CD14-positive monocyte (primary cell): Measurements from ENCODE around the gene HHIPL2. TPM values are rescaled to one million over a fixed set of nuclear protein-coding genes. Genes with fewer than 3 reads are reported as not detected.

ENCODE experiments used
- DNase-seq, 3 donors: peaks; one replicate each; pipeline ENCODE4 v3.0.0-alpha.2; 2011 to 2022
- H2AFZ ChIP-seq: 2 replicates; pipeline ENCODE4 v1.6.0; 2012; ENCODE audit warnings: mild to moderate bottlenecking, low read depth, low read length, inconsistent platforms; ENCODE audit not compliant: insufficient read depth, poor library complexity, severe bottlenecking
- H3K27ac ChIP-seq, 2 donors: 1 replicate in 1 of 2; 2 replicates in 1 of 2; pipeline ENCODE4 v1.5.1; 2012 to 2013; ENCODE audit warnings: low read length in 2 of 2, control low read depth in 1 of 2, inconsistent platforms in 1 of 2, low read depth in 1 of 2, mild to moderate bottlenecking in 1 of 2
- H3K27me3 ChIP-seq, 2 donors: one replicate each; pipeline versions ENCODE4 v1.6.0 to v1.6.1; 2011 to 2013; ENCODE audit warnings: low read length in 2 of 2; ENCODE audit not compliant: control insufficient read depth in 2 of 2, insufficient read depth in 2 of 2
- H3K36me3 ChIP-seq, 2 donors: replicated peaks in 1 of 2; 1 replicate in 1 of 2; 2 replicates in 1 of 2; pipeline versions ENCODE4 v1.5.1 to v1.6.1; 2012 to 2013; ENCODE audit warnings: low read length in 2 of 2, control low read depth in 1 of 2, inconsistent platforms in 1 of 2, mild to moderate bottlenecking in 1 of 2; ENCODE audit not compliant: insufficient read depth in 2 of 2, control insufficient read depth in 1 of 2
- H3K4me1 ChIP-seq, 2 donors: 1 replicate in 1 of 2; 2 replicates in 1 of 2; pipeline versions ENCODE4 v1.5.1 to v1.6.1; 2012 to 2013; ENCODE audit warnings: low read length in 2 of 2, control low read depth in 1 of 2, inconsistent platforms in 1 of 2, mild to moderate bottlenecking in 1 of 2, moderate library complexity in 1 of 2; ENCODE audit not compliant: insufficient read depth in 2 of 2, control insufficient read depth in 1 of 2
- H3K4me2 ChIP-seq: replicated peaks from 2 replicates; pipeline ENCODE3; 2012; ENCODE audit warnings: low read length, moderate library complexity, mild to moderate bottlenecking; ENCODE audit not compliant: poor library complexity, severe bottlenecking; ENCODE audit errors: extremely low read depth
- H3K4me3 ChIP-seq, 3 experiments: fragments of 200-600 bp in 1 of 3; sonication (generic) in 1 of 3; replicated peaks in 1 of 3; 1 replicate in 2 of 3; 2 replicates in 1 of 3; pipeline ENCODE4 v1.5.1; 2011 to 2013; ENCODE audit warnings: low read length in 3 of 3, mild to moderate bottlenecking in 3 of 3, control low read depth in 2 of 3, low read depth in 2 of 3, inconsistent platforms in 1 of 3, moderate library complexity in 1 of 3
- H3K79me2 ChIP-seq: 2 replicates; pipeline ENCODE4 v1.6.0; 2012; ENCODE audit warnings: mild to moderate bottlenecking, control low read depth, inconsistent platforms, low read length, moderate library complexity; ENCODE audit not compliant: insufficient read depth
- H3K9ac ChIP-seq: 2 replicates; pipeline ENCODE4 v1.6.0; 2017; ENCODE audit warnings: low read length, mild to moderate bottlenecking; ENCODE audit not compliant: insufficient read depth, poor library complexity, severe bottlenecking
- H3K9me3 ChIP-seq, 2 donors: replicated peaks in 1 of 2; 1 replicate in 1 of 2; 2 replicates in 1 of 2; pipeline versions ENCODE4 v1.5.1 to v1.6.1; 2012 to 2013; ENCODE audit warnings: low read length in 2 of 2, control low read depth in 1 of 2; ENCODE audit not compliant: control insufficient read depth in 1 of 2, insufficient read depth in 1 of 2
- H4K20me1 ChIP-seq: 2 replicates; pipeline ENCODE4 v1.6.0; 2012; ENCODE audit warnings: mild to moderate bottlenecking, low read length, control low read depth, moderate library complexity; ENCODE audit not compliant: insufficient read depth
- H3K27ac Mint-ChIP-seq, 7 donors: one replicate each; pipeline ENCODE4 v1.8.0; 2020; ENCODE audit warnings: mild to moderate bottlenecking in 7 of 7, mixed read lengths in 7 of 7, moderate library complexity in 6 of 7, inconsistent platforms in 2 of 7
- H3K27me3 Mint-ChIP-seq, 3 donors: one replicate each; pipeline ENCODE4 v1.8.0; 2021 to 2022; ENCODE audit warnings: low read depth in 3 of 3, mild to moderate bottlenecking in 3 of 3, mixed read lengths in 3 of 3, moderate library complexity in 3 of 3, inconsistent platforms in 1 of 3
- H3K36me3 Mint-ChIP-seq, 2 donors: one replicate each; pipeline ENCODE4 v1.8.0; 2020; ENCODE audit warnings: mixed read lengths in 2 of 2, inconsistent platforms in 1 of 2, mild to moderate bottlenecking in 1 of 2
- H3K4me1 Mint-ChIP-seq: one replicate; pipeline ENCODE4 v1.8.0; 2020; ENCODE audit warnings: mild to moderate bottlenecking, mixed read lengths
- H3K4me3 Mint-ChIP-seq, 2 donors: one replicate each; pipeline ENCODE4 v1.8.0; 2020; ENCODE audit warnings: mild to moderate bottlenecking in 2 of 2, mixed read lengths in 2 of 2, moderate library complexity in 1 of 2
- H3K9me3 Mint-ChIP-seq, 7 donors: one replicate each; pipeline ENCODE4 v1.8.0; 2020 to 2022; ENCODE audit warnings: mixed read lengths in 7 of 7, mild to moderate bottlenecking in 6 of 7, moderate library complexity in 6 of 7, inconsistent platforms in 2 of 7
- WGBS: methylation state at CpG from one replicate; pipeline ENCODE4 v1.1.5; 2013; ENCODE audit warnings: missing lambda C conversion rate; ENCODE audit not compliant: insufficient coverage; 5-methylcytosine and 5-hydroxymethylcytosine counted together
- intact Hi-C, 2 donors: fragments of 100-400 bp; cut with micrococcal nuclease; formaldehyde crosslinking; loops; one replicate each; pipeline versions ENCODE4 v1.15.0 to v1.15.1; 2023
- polyA minus RNA-seq: library from RNA; depleted of rRNA, polyadenylated mRNA; stranded (reverse); fragments of >200 nt; gene quantifications from 2 replicates; pipeline ENCODE4 v1.2.3, GENCODE V29; 2012
- polyA plus RNA-seq, 3 donors: library from polyadenylated mRNA; depleted of rRNA in 1 of 3; unstranded in 2 of 3; stranded (reverse) in 1 of 3; fragments of 300-500 nt in 2 of 3; fragments of >200 nt in 1 of 3; fragmentation: Illumina TruSeq in 2 of 3; gene quantifications; 1 replicate in 2 of 3; 2 replicates in 1 of 3; pipeline ENCODE4 v1.2.3, GENCODE V29; 2012 to 2021
- total RNA-seq, 12 experiments: library from RNA in 1 of 12; stranded (reverse) in 1 of 12; fragments of 120-200 nt in 1 of 12; gene quantifications; one replicate each; pipeline ENCODE4 v1.2.4 and lab custom pipeline; 2013 to 2026; ENCODE audit warnings: mixed read lengths in 6 of 12, inconsistent platforms in 1 of 12
- TF ChIP-seq, protein P1 (sequence below): fragments of 200-600 bp; IDR thresholded peaks from one replicate; pipeline ENCODE4 v1.8.0; 2022; ENCODE audit warnings: antibody characterized with exemption, mild to moderate bottlenecking

Gene HHIPL2
- total RNA-seq (2013), result 0.10 TPM
- under 1 TPM in 1 of 3 donors, not detected in 2; 0.08 TPM for polyA plus RNA-seq
- not detected in 2 replicates for polyA minus RNA-seq
- 0 to 1.3 (median 0.08) reads per million in 11 experiments for total RNA-seq (lab: John Stamatoyannopoulos, UW)

DNA sequence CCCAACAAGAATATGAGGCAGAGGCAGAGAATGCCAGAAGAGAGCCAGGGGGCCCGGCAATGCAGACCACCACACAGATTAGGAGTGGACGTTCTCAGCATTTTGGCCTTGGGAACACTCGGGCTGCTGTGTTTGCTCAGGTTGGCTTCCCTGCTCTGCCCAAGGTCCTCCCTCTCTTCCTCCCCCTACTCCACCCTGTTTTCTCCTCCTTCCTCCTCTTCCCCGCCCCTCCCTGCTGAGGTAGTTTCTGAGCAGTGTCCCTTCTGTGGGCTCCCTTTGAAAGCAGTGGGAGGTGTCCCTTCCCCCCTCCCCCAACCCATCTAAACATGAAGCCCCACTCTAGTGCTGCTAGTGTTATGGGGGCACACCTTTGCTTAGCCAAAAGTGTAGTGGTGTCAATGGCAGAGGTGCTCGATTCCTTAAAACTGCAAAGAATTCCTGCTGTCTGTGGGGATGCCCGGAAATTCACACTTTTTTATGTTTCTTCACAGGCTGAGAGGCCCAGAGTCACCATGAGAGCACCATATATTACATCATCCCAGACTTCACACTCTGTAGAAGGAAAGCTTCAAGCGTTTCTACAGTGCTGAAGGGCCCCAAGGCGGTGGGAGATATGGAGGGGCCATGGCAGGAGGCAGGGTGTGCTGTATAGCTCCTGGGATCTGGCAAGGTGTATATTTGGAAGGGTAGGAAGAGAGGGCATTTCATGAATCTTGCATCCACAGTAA lies at the start of gene HHIPL2:
HHIPL2 (minus strand) TSS at position 161 of the 728 bp plus-strand sequence; CDS start at position 101, 60 bp downstream.
- no peak within 1 kb of the TSS for H3K9ac ChIP-seq
- Mint-ChIP-seq H3K27ac (no peak within 1 kb of the TSS), H3K4me1 (peaks cover 5% of the 10 kb centered on the region), H3K27me3 (peaks cover 4 to 16% (median 9%) of the 10 kb centered on the region in 3 donors), H3K36me3 (peaks cover 0 to under 1% of the 10 kb centered on the region in 2 donors), H3K4me3 (no peak within 1 kb of the TSS), H3K9me3 (peaks cover 0 to 4% (median 0%) of the 10 kb centered on the region in 7 donors)
- no peak within 1 kb of the TSS for H3K4me3 ChIP-seq
- H3K4me1 ChIP-seq, result no peaks in the 10 kb centered on the region
- 82% methylated on average over 4 of the region's 8 CpGs for WGBS
- no peak within 1 kb of the TSS for H2AFZ ChIP-seq
- H3K79me2 ChIP-seq, result no peaks in the 10 kb centered on the region
- peaks cover 0 to 4% of the 10 kb centered on the region in 2 donors for H3K27me3 ChIP-seq
- no peak within 1 kb of the TSS for H3K27ac ChIP-seq
- intact Hi-C loops, result no loop called here
- no peaks in the 10 kb centered on the region for H3K9me3 ChIP-seq
- H4K20me1 ChIP-seq, result no peaks in the 10 kb centered on the region
- no peak for DNase-seq
- no peak within 1 kb of the TSS for H3K4me2 ChIP-seq
- TF ChIP-seq, protein P1, sequence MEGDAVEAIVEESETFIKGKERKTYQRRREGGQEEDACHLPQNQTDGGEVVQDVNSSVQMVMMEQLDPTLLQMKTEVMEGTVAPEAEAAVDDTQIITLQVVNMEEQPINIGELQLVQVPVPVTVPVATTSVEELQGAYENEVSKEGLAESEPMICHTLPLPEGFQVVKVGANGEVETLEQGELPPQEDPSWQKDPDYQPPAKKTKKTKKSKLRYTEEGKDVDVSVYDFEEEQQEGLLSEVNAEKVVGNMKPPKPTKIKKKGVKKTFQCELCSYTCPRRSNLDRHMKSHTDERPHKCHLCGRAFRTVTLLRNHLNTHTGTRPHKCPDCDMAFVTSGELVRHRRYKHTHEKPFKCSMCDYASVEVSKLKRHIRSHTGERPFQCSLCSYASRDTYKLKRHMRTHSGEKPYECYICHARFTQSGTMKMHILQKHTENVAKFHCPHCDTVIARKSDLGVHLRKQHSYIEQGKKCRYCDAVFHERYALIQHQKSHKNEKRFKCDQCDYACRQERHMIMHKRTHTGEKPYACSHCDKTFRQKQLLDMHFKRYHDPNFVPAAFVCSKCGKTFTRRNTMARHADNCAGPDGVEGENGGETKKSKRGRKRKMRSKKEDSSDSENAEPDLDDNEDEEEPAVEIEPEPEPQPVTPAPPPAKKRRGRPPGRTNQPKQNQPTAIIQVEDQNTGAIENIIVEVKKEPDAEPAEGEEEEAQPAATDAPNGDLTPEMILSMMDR, result no peak
- H3K36me3 ChIP-seq, result no peaks in the 10 kb centered on the region

GRCh38 chr1:222596696-222597095 lies 48.8 kb upstream of the HHIPL2 start:
- Histone ChIP-seq H3K4me1 (no peaks in the 10 kb centered on the region), H3K79me2 (no peaks in the 10 kb centered on the region), H3K9me3 (no peaks in the 10 kb centered on the region), H3K4me3 (no peak overlapping the region), H3K27ac (no peak overlapping the region), H3K27me3 (no peaks in the 10 kb centered on the region), H2AFZ (no peak overlapping the region), H4K20me1 (no peaks in the 10 kb centered on the region), H3K4me2 (no peak overlapping the region), H3K9ac (no peak overlapping the region), H3K36me3 (no peaks in the 10 kb centered on the region)
- peaks cover 2 to 3% (median 3%) of the 10 kb centered on the region in 3 donors for H3K27me3 Mint-ChIP-seq
- peaks cover 1% of the 10 kb centered on the region for H3K4me1 Mint-ChIP-seq
- no peak overlapping the region for H3K27ac Mint-ChIP-seq
- peaks cover 0 to 4% (median 3%) of the 10 kb centered on the region in 7 donors for H3K9me3 Mint-ChIP-seq
- no peaks in the 10 kb centered on the region for H3K36me3 Mint-ChIP-seq
- no peak for DNase-seq
- intact Hi-C loops, result no loop called here
- 96% methylated on average over 4 of the region's 4 CpGs for WGBS
- TF ChIP-seq, protein P1, result no peak
- no peak overlapping the region for H3K4me3 Mint-ChIP-seq
